ENCODE data around the gene RINL.

The RINL gene

DNA sequence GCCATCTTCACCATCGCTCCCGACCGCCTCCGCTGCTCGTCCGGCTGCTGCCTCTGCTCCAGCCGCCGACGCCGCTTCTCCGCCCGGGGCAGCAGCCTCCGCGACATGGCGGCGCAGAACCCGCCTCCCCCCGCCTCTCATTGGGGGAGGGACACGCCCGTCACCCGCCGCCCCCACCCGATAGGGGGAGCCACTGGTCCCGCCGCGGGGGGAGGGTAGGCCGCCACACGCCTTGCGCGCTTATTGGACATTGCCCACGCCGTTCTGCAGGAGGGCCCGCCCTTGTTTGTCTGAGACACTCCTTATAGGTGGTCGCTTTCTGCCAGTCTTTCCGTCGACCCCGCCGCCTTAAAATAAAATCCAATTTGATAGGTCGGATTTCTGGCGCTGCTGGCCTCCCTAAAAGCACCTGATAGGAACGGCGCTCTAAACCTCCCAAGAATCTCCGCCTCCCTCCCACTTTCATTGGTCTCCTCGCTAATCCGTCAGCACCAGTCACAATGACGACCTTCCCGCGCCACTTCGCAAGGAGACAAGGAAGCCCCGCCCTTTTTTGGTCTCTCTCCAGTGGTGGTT lies 28.1 kb downstream of the RINL start, which contains the start of gene HNRNPL:
TSS of gene HNRNPL (minus strand) at position 127 of the 576 bp plus-strand sequence. CDS start at position 107, 20 bp downstream.
- H3K4me3 ChIP-seq (ENCODE audit: insufficient read depth, low read depth, low read length) = peak within 1 kb of the TSS; percentile 88
- 0% methylated on average over 50 of the region's 50 CpGs for WGBS, 2 experiments
- H3K4me1 ChIP-seq (ENCODE audit: control insufficient read depth, insufficient read depth, low read length) = peaks cover 12% of the 10 kb centered on the region
- H3K9me3 ChIP-seq (ENCODE audit: control insufficient read depth, low read length) = no peaks in the 10 kb centered on the region
- H3K27ac ChIP-seq (ENCODE audit: insufficient read depth, low read depth, low read length, poor library complexity, severe bottlenecking) = peak within 1 kb of the TSS; percentile 99
- H3K36me3 ChIP-seq (ENCODE audit: control insufficient read depth, insufficient read depth, low read length) = peaks cover 28% of the 10 kb centered on the region
- H3K27me3 ChIP-seq (ENCODE audit: control insufficient read depth, insufficient read depth, low read length, poor library complexity, severe bottlenecking) = no peaks in the 10 kb centered on the region

DNA sequence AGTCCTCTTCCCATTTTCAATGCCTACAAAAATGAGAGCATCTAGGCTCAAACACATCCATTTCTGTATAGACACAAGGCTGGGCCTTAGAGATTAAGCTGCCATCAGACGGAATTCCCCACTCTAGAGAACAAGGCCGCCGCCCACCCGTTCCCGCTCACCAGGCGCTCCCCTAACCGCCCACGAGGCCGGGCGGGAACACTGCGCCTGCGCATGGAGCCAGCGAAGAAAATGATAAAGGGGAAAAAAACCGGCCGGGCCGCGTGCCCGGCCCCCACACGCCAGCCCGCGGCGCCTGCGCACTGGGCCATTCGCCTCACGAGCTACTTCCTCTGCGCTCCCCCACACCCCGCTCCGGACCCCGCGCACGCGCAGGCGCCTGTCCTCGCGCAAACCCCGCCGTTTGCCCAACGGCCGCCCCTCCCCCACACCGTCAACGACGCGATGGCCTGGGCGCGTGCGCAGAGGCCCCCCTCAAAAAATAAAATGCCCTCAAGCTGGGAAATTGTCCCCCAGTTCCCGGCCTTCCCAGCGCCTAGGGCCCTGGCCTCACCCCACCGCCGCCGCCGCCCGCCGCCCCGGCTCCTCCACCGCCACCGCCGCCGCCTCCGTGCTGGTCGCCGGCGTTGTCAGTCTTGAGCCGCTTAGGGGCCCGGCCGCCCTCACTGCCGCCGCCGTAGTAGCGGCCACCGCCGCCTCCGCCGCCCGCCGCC lies 28.8 kb downstream of the RINL start:
- Histone ChIP-seq H3K9me3 (ENCODE audit: control insufficient read depth, low read length) (no peaks in the 10 kb centered on the region), H3K36me3 (ENCODE audit: control insufficient read depth, insufficient read depth, low read length) (peaks cover 34% of the 10 kb centered on the region), H3K4me3 (ENCODE audit: insufficient read depth, low read depth, low read length) (peak overlapping the region; percentile 88), H3K27me3 (ENCODE audit: control insufficient read depth, insufficient read depth, low read length, poor library complexity, severe bottlenecking) (no peaks in the 10 kb centered on the region), H3K27ac (ENCODE audit: insufficient read depth, low read depth, low read length, poor library complexity, severe bottlenecking) (peak overlapping the region; percentile 99), H3K4me1 (ENCODE audit: control insufficient read depth, insufficient read depth, low read length) (peaks cover 12% of the 10 kb centered on the region)
- 0% methylated on average over 76 of the region's 76 CpGs for WGBS, 2 experiments

DNA sequence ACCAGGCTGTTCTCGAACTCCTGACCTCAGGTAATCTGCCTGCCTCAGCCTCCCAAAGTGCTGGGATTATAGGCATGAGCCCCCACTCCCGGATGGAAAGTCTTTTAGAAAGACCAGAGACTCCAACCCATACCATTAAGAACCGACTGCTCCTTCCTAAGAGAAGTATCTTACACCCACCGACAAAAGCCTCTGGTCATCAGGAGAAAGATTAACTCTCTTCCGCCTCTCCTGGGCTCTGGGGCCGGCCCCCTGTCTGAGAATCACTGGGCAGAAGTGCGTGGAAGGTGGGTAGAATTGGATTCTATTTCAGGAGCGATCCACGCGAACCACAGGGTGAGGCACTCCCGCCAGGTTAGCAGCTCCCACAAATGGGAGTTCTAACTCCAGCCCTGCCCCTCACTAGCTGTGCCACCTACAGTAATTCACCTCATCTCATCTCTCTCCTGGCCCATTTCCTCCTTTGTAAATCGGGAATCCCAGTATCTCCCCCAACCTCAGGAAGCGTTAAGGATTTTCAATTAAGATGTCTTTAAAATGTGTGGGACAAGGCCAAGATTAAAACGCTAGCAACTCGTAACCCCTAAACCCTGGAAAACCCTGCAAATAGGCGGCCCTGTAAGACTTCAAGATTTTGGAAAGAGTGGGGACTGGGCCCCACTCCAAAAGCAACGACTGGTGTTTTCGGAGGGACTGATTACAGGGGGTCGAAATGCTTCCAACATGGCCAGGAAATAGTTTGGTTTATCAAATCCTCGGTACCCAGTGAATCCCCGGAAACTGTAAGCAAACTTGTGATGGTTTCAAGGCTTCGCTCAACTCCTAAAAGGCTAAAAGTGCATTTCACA lies 29.6 kb downstream of the RINL start:
- Histone ChIP-seq H3K4me3 (ENCODE audit: insufficient read depth, low read depth, low read length) (peak overlapping the region; percentile 88), H3K9me3 (ENCODE audit: control insufficient read depth, low read length) (no peaks in the 10 kb centered on the region), H3K36me3 (ENCODE audit: control insufficient read depth, insufficient read depth, low read length) (peaks cover 42% of the 10 kb centered on the region), H3K4me1 (ENCODE audit: control insufficient read depth, insufficient read depth, low read length) (peaks cover 12% of the 10 kb centered on the region), H3K27ac (ENCODE audit: insufficient read depth, low read depth, low read length, poor library complexity, severe bottlenecking) (peak overlapping the region; percentile 61), H3K27me3 (ENCODE audit: control insufficient read depth, insufficient read depth, low read length, poor library complexity, severe bottlenecking) (no peaks in the 10 kb centered on the region)
- WGBS, 2 experiments = 28 to 32% methylated on average over 21 to 22 of the region's 22 CpGs

DNA sequence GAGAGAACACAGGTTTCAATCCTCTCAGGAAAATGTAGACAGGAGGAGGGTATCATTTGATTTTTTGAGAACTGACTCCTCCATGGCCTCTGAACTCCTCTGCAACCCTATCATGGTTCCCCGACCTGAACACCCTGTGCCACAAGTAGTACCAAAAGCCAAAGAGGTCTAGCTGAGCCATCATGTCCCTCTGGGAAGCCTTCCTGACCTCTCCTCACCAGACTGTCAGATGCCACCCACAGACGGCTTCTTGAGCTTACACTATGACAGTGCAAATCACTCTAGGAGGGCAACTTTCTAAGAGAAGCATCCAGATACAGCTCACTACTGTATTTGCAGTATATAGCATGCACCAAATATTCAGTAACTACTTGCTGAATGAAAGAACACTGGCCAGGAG lies 32.0 kb downstream of the RINL start:
- Histone ChIP-seq H3K27ac (ENCODE audit: insufficient read depth, low read depth, low read length, poor library complexity, severe bottlenecking) (no peak overlapping the region), H3K27me3 (ENCODE audit: control insufficient read depth, insufficient read depth, low read length, poor library complexity, severe bottlenecking) (no peaks in the 10 kb centered on the region), H3K36me3 (ENCODE audit: control insufficient read depth, insufficient read depth, low read length) (peaks cover 66% of the 10 kb centered on the region), H3K4me1 (ENCODE audit: control insufficient read depth, insufficient read depth, low read length) (peaks cover 10% of the 10 kb centered on the region), H3K4me3 (ENCODE audit: insufficient read depth, low read depth, low read length) (no peak overlapping the region), H3K9me3 (ENCODE audit: control insufficient read depth, low read length) (no peaks in the 10 kb centered on the region)
- WGBS, 2 experiments = 95 to 96% methylated on average over 2 of the region's 2 CpGs

DNA sequence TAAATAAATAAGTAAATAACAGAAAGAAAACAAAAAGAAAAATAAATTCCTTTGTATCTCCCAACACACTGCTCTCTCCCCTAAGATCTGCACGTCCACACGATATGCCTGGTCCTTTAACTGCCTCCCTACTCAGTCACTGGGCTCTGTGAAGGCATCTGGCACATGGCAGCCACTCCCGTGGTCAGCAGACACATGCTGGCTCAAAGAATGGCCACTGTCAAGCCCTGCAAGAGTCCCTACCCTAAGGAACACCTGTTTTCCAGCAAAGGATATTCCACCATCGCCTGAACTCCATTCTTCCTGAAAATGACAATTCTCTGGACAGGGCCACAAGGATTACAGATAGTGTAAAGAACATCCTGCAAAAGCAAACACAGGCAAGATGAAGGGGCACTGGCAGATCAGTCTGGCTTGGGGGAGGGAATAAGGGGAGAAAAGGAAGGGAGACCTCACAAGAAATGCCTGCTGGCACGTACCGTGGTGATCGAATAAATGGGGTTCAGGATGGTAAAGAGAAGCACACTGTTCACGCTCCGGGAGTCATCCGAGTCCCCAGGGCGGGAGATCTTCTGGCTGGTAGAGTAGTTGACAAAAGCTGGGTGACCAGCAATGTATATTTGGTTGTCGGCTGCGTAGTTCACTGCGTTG lies 32.6 kb downstream of the RINL start:
- no peak overlapping the region for H3K27ac ChIP-seq (ENCODE audit: insufficient read depth, low read depth, low read length, poor library complexity, severe bottlenecking)
- H3K27me3 ChIP-seq (ENCODE audit: control insufficient read depth, insufficient read depth, low read length, poor library complexity, severe bottlenecking) = no peaks in the 10 kb centered on the region
- peaks cover 72% of the 10 kb centered on the region for H3K36me3 ChIP-seq (ENCODE audit: control insufficient read depth, insufficient read depth, low read length)
- WGBS, 2 experiments = 95 to 96% methylated on average over 14 of the region's 14 CpGs
- peaks cover 5% of the 10 kb centered on the region for H3K4me1 ChIP-seq (ENCODE audit: control insufficient read depth, insufficient read depth, low read length)
- no peaks in the 10 kb centered on the region for H3K9me3 ChIP-seq (ENCODE audit: control insufficient read depth, low read length)
- H3K4me3 ChIP-seq (ENCODE audit: insufficient read depth, low read depth, low read length) = no peak overlapping the region

DNA sequence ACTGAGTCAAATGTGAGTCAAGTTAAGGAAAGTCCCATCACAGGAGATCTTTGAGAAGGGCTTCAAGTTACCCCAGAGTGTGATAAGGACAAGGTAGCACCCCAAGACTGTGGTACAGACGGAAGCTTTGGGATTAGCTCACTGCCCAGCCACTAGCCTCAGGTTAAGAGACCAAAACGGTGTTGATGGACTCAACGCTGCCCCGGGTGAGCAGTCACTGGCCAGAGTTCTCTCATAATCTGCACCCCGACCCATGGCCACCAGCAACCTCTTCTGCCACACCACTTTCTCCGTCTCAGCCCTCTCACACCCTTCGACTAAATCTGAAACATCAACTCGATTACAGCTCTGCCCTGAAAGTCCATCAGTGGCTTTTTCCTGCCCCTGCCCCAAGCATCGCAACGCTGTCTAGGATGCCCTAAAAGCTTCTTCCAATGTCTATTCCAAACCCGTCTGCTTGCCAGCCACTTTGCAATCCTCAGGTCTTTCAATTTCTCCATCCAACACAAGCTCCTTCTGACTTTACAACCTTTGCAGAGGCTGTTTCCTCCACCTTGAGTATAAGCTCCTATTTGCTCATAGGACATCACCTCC lies 33.9 kb downstream of the RINL start:
- Histone ChIP-seq H3K36me3 (ENCODE audit: control insufficient read depth, insufficient read depth, low read length) (peaks cover 83% of the 10 kb centered on the region), H3K4me1 (ENCODE audit: control insufficient read depth, insufficient read depth, low read length) (peaks cover 5% of the 10 kb centered on the region), H3K9me3 (ENCODE audit: control insufficient read depth, low read length) (no peaks in the 10 kb centered on the region), H3K27me3 (ENCODE audit: control insufficient read depth, insufficient read depth, low read length, poor library complexity, severe bottlenecking) (no peaks in the 10 kb centered on the region), H3K4me3 (ENCODE audit: insufficient read depth, low read depth, low read length) (no peak overlapping the region), H3K27ac (ENCODE audit: insufficient read depth, low read depth, low read length, poor library complexity, severe bottlenecking) (no peak overlapping the region)
- 96% methylated on average over 11 of the region's 11 CpGs for WGBS, 2 experiments

DNA sequence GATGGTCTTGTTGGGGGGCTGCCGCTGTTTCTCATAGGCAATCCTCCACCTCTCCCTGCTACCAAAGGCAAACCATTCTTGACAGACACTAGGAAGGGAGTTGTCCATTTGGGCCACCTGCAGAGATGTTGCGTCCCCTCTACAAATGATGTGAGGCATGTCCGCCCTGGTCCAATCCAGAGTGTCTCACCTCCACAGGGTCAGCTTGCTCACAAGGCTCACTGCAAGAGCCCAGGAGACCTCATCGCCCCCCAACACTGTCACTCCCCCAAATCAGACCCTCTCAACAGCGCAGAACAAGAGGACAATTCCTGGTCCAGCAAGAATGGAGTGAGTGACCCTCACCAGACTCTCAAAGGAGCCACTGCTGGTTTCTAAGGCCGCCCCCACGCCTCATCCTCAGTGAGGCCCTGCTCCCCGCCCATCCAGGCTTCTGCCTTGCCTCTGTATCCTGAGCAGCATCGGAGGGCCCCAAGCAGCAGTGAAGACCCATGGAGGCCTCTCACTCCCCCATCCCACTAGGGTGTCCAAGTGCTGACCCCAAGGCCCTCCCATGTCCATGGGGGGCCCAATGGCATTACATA lies 34.8 kb downstream of the RINL start:
- Histone ChIP-seq H3K4me3 (ENCODE audit: insufficient read depth, low read depth, low read length) (no peak overlapping the region), H3K27ac (ENCODE audit: insufficient read depth, low read depth, low read length, poor library complexity, severe bottlenecking) (no peak overlapping the region), H3K27me3 (ENCODE audit: control insufficient read depth, insufficient read depth, low read length, poor library complexity, severe bottlenecking) (no peaks in the 10 kb centered on the region), H3K9me3 (ENCODE audit: control insufficient read depth, low read length) (no peaks in the 10 kb centered on the region), H3K36me3 (ENCODE audit: control insufficient read depth, insufficient read depth, low read length) (peaks cover 92% of the 10 kb centered on the region), H3K4me1 (ENCODE audit: control insufficient read depth, insufficient read depth, low read length) (peaks cover 5% of the 10 kb centered on the region)
- WGBS, 2 experiments = 95 to 98% methylated on average over 9 of the region's 9 CpGs

DNA sequence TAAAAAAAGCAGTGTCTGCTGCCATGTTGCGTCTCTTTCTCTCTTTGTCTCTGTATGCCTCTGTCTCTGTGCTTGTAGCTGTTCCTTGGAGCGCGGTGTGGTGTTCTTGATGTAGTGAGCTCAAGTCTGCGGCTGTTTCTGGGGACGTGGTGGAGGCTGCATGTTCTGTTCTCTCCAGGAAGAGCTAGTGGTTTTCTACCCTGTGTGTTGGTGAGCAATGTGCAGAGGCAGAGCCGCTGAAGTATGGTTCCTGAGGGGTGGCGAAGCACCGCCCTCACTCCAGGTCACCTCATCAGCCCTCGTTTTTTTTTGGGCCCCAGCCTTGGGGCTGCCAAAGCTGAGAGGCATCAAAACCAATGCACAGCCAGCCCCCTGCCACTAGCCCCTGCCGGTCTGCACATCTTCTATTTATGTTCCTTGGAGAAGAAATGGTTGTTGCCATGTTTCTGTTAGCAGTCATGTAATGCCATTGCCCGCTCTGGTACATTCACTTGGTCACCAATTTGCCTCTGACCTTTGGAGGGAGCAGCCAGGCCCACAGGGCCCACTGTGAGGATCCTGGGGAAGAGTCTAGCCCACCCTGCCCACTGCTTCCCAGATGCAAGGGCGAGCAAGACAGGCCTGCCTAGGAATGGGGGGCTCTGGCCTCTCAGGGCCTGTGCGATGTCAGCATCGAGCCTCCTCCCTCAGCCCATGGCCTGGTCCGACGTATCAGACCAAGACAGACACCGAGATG lies 35.5 kb downstream of the RINL start:
- peaks cover 97% of the 10 kb centered on the region for H3K36me3 ChIP-seq (ENCODE audit: control insufficient read depth, insufficient read depth, low read length)
- no peak overlapping the region for H3K27ac ChIP-seq (ENCODE audit: insufficient read depth, low read depth, low read length, poor library complexity, severe bottlenecking)
- no peaks in the 10 kb centered on the region for H3K27me3 ChIP-seq (ENCODE audit: control insufficient read depth, insufficient read depth, low read length, poor library complexity, severe bottlenecking)
- no peaks in the 10 kb centered on the region for H3K9me3 ChIP-seq (ENCODE audit: control insufficient read depth, low read length)
- H3K4me3 ChIP-seq (ENCODE audit: insufficient read depth, low read depth, low read length) = no peak overlapping the region
- WGBS, 2 experiments = 95 to 96% methylated on average over 17 of the region's 17 CpGs
- H3K4me1 ChIP-seq (ENCODE audit: control insufficient read depth, insufficient read depth, low read length) = peaks cover 2% of the 10 kb centered on the region

DNA sequence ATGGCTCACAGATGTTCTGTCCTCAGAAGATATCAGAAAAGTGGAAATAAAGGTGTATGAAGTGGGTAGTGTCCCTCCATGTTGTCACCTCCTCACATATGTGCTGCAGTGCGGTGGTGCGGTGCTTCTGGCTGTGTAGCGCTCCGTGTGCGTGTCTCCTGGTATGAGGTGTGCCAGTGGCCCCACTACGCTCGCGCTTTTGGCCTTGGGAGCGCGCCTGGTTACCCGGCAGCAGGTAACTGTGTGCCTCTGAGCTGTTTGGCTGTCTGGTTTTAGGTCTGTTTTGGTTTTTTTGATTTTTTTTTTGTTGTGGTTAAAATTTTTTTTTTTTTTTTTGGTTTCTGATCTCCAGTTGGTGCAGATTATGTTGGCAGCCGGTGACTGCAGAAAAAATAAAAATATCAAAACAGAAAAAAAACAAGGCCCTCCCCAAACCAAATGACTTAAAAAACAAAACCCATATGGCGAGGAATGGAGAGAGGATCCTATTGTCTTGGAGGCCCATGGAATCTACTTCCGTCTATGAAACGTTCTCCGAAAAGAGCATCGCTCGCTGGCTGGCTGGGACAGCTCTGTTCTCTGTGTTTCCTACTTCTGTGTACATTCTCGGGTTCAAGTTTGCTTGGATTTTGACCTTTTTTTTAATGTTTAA lies 36.2 kb downstream of the RINL start:
- Histone ChIP-seq H3K27me3 (ENCODE audit: control insufficient read depth, insufficient read depth, low read length, poor library complexity, severe bottlenecking) (no peaks in the 10 kb centered on the region), H3K4me3 (ENCODE audit: insufficient read depth, low read depth, low read length) (no peak overlapping the region), H3K36me3 (ENCODE audit: control insufficient read depth, insufficient read depth, low read length) (peaks cover 97% of the 10 kb centered on the region), H3K4me1 (ENCODE audit: control insufficient read depth, insufficient read depth, low read length) (no peaks in the 10 kb centered on the region), H3K27ac (ENCODE audit: insufficient read depth, low read depth, low read length, poor library complexity, severe bottlenecking) (no peak overlapping the region), H3K9me3 (ENCODE audit: control insufficient read depth, low read length) (no peaks in the 10 kb centered on the region)
- 97% methylated on average over 18 to 19 of the region's 19 CpGs for WGBS, 2 experiments

Data from ectodermal cell (in vitro differentiated cells).